CD14-positive monocyte (primary cell): ENCODE data around the gene UACA. TPM values are rescaled to one million over a fixed set of nuclear protein-coding genes. Genes with fewer than 3 reads are reported as not detected.

Experiments
- DNase-seq, 3 donors: peaks; one replicate each; pipeline ENCODE4 v3.0.0-alpha.2; 2011 to 2022
- H2AFZ ChIP-seq: 2 replicates; pipeline ENCODE4 v1.6.0; 2012; ENCODE audit warnings: mild to moderate bottlenecking, low read depth, low read length, inconsistent platforms; ENCODE audit not compliant: insufficient read depth, poor library complexity, severe bottlenecking
- H3K27ac ChIP-seq, 2 donors: 1 replicate in 1 of 2; 2 replicates in 1 of 2; pipeline ENCODE4 v1.5.1; 2012 to 2013; ENCODE audit warnings: low read length in 2 of 2, control low read depth in 1 of 2, inconsistent platforms in 1 of 2, low read depth in 1 of 2, mild to moderate bottlenecking in 1 of 2
- H3K27me3 ChIP-seq, 2 donors: one replicate each; pipeline versions ENCODE4 v1.6.0 to v1.6.1; 2011 to 2013; ENCODE audit warnings: low read length in 2 of 2; ENCODE audit not compliant: control insufficient read depth in 2 of 2, insufficient read depth in 2 of 2
- H3K36me3 ChIP-seq, 2 donors: replicated peaks in 1 of 2; 1 replicate in 1 of 2; 2 replicates in 1 of 2; pipeline versions ENCODE4 v1.5.1 to v1.6.1; 2012 to 2013; ENCODE audit warnings: low read length in 2 of 2, control low read depth in 1 of 2, inconsistent platforms in 1 of 2, mild to moderate bottlenecking in 1 of 2; ENCODE audit not compliant: insufficient read depth in 2 of 2, control insufficient read depth in 1 of 2
- H3K4me1 ChIP-seq, 2 donors: 1 replicate in 1 of 2; 2 replicates in 1 of 2; pipeline versions ENCODE4 v1.5.1 to v1.6.1; 2012 to 2013; ENCODE audit warnings: low read length in 2 of 2, control low read depth in 1 of 2, inconsistent platforms in 1 of 2, mild to moderate bottlenecking in 1 of 2, moderate library complexity in 1 of 2; ENCODE audit not compliant: insufficient read depth in 2 of 2, control insufficient read depth in 1 of 2
- H3K4me2 ChIP-seq: replicated peaks from 2 replicates; pipeline ENCODE3; 2012; ENCODE audit warnings: low read length, moderate library complexity, mild to moderate bottlenecking; ENCODE audit not compliant: poor library complexity, severe bottlenecking; ENCODE audit errors: extremely low read depth
- H3K4me3 ChIP-seq, 3 experiments: fragments of 200-600 bp in 1 of 3; sonication (generic) in 1 of 3; replicated peaks in 1 of 3; 1 replicate in 2 of 3; 2 replicates in 1 of 3; pipeline ENCODE4 v1.5.1; 2011 to 2013; ENCODE audit warnings: low read length in 3 of 3, mild to moderate bottlenecking in 3 of 3, control low read depth in 2 of 3, low read depth in 2 of 3, inconsistent platforms in 1 of 3, moderate library complexity in 1 of 3
- H3K79me2 ChIP-seq: 2 replicates; pipeline ENCODE4 v1.6.0; 2012; ENCODE audit warnings: mild to moderate bottlenecking, control low read depth, inconsistent platforms, low read length, moderate library complexity; ENCODE audit not compliant: insufficient read depth
- H3K9ac ChIP-seq: 2 replicates; pipeline ENCODE4 v1.6.0; 2017; ENCODE audit warnings: low read length, mild to moderate bottlenecking; ENCODE audit not compliant: insufficient read depth, poor library complexity, severe bottlenecking
- H3K9me3 ChIP-seq, 2 donors: replicated peaks in 1 of 2; 1 replicate in 1 of 2; 2 replicates in 1 of 2; pipeline versions ENCODE4 v1.5.1 to v1.6.1; 2012 to 2013; ENCODE audit warnings: low read length in 2 of 2, control low read depth in 1 of 2; ENCODE audit not compliant: control insufficient read depth in 1 of 2, insufficient read depth in 1 of 2
- H4K20me1 ChIP-seq: 2 replicates; pipeline ENCODE4 v1.6.0; 2012; ENCODE audit warnings: mild to moderate bottlenecking, low read length, control low read depth, moderate library complexity; ENCODE audit not compliant: insufficient read depth
- H3K27ac Mint-ChIP-seq, 7 donors: one replicate each; pipeline ENCODE4 v1.8.0; 2020; ENCODE audit warnings: mild to moderate bottlenecking in 7 of 7, mixed read lengths in 7 of 7, moderate library complexity in 6 of 7, inconsistent platforms in 2 of 7
- H3K27me3 Mint-ChIP-seq, 3 donors: one replicate each; pipeline ENCODE4 v1.8.0; 2021 to 2022; ENCODE audit warnings: low read depth in 3 of 3, mild to moderate bottlenecking in 3 of 3, mixed read lengths in 3 of 3, moderate library complexity in 3 of 3, inconsistent platforms in 1 of 3
- H3K36me3 Mint-ChIP-seq, 2 donors: one replicate each; pipeline ENCODE4 v1.8.0; 2020; ENCODE audit warnings: mixed read lengths in 2 of 2, inconsistent platforms in 1 of 2, mild to moderate bottlenecking in 1 of 2
- H3K4me1 Mint-ChIP-seq: one replicate; pipeline ENCODE4 v1.8.0; 2020; ENCODE audit warnings: mild to moderate bottlenecking, mixed read lengths
- H3K4me3 Mint-ChIP-seq, 2 donors: one replicate each; pipeline ENCODE4 v1.8.0; 2020; ENCODE audit warnings: mild to moderate bottlenecking in 2 of 2, mixed read lengths in 2 of 2, moderate library complexity in 1 of 2
- H3K9me3 Mint-ChIP-seq, 7 donors: one replicate each; pipeline ENCODE4 v1.8.0; 2020 to 2022; ENCODE audit warnings: mixed read lengths in 7 of 7, mild to moderate bottlenecking in 6 of 7, moderate library complexity in 6 of 7, inconsistent platforms in 2 of 7
- CTCF ChIP-seq: fragments of 200-600 bp; IDR thresholded peaks from one replicate; pipeline ENCODE4 v1.8.0; 2022; ENCODE audit warnings: antibody characterized with exemption, mild to moderate bottlenecking
- WGBS: methylation state at CpG from one replicate; pipeline ENCODE4 v1.1.5; 2013; ENCODE audit warnings: missing lambda C conversion rate; ENCODE audit not compliant: insufficient coverage; 5-methylcytosine and 5-hydroxymethylcytosine counted together
- intact Hi-C, 2 donors: fragments of 100-400 bp; cut with micrococcal nuclease; formaldehyde crosslinking; loops; one replicate each; pipeline versions ENCODE4 v1.15.0 to v1.15.1; 2023
- polyA minus RNA-seq: library from RNA; depleted of rRNA, polyadenylated mRNA; stranded (reverse); fragments of >200 nt; gene quantifications from 2 replicates; pipeline ENCODE4 v1.2.3, GENCODE V29; 2012
- polyA plus RNA-seq, 3 donors: library from polyadenylated mRNA; depleted of rRNA in 1 of 3; unstranded in 2 of 3; stranded (reverse) in 1 of 3; fragments of 300-500 nt in 2 of 3; fragments of >200 nt in 1 of 3; fragmentation: Illumina TruSeq in 2 of 3; gene quantifications; 1 replicate in 2 of 3; 2 replicates in 1 of 3; pipeline ENCODE4 v1.2.3, GENCODE V29; 2012 to 2021
- total RNA-seq, 12 experiments: library from RNA in 1 of 12; stranded (reverse) in 1 of 12; fragments of 120-200 nt in 1 of 12; gene quantifications; one replicate each; pipeline ENCODE4 v1.2.4 and lab custom pipeline; 2013 to 2026; ENCODE audit warnings: mixed read lengths in 6 of 12, inconsistent platforms in 1 of 12

UACA gene
- total RNA-seq (2013): 5.5 TPM
- polyA plus RNA-seq (1 to 10 TPM; 1.7 to 3.1 (median 2.4) TPM), polyA minus RNA-seq (2.1 and 3.4 TPM in 2 replicates), total RNA-seq (lab: John Stamatoyannopoulos, UW) (0.75 to 14.5 (median 5.3) reads per million in 11 experiments)

GRCh38 chr15:70763120-70763949 lies at the start of gene UACA:
UACA (minus strand) TSS chr15:70763558; CDS start chr15:70763407, 151 bp downstream.
- Histone ChIP-seq H3K4me3 (peak within 1 kb of the TSS; percentile 55 to 84 (median 76)), H3K9me3 (no peaks in the 10 kb centered on the region), H3K27ac (no peak within 1 kb of the TSS), H3K36me3 (no peaks in the 10 kb centered on the region), H2AFZ (peak within 1 kb of the TSS; percentile 97), H3K4me2 (peak within 1 kb of the TSS; percentile 89), H3K4me1 (peaks cover 28 to 33% of the 10 kb centered on the region in 2 donors), H3K27me3 (peaks cover 26 to 46% of the 10 kb centered on the region in 2 donors), H4K20me1 (no peaks in the 10 kb centered on the region), H3K9ac (peak within 1 kb of the TSS; percentile 61), H3K79me2 (no peaks in the 10 kb centered on the region)
- TF ChIP-seq CTCF: no peak
- Mint-ChIP-seq H3K36me3 (peaks cover 0 to 3% of the 10 kb centered on the region in 2 donors), H3K27me3 (peaks cover 31 to 44% (median 40%) of the 10 kb centered on the region in 3 donors), H3K4me1 (peaks cover 25% of the 10 kb centered on the region), H3K4me3 (peak within 1 kb of the TSS; percentile 89 to 98), H3K27ac (peak within 1 kb of the TSS in 5 of 7 donors; percentile 13 to 78 (median 71)), H3K9me3 (peaks cover 0 to 6% (median 2%) of the 10 kb centered on the region in 7 donors)
- under 1% methylated on average over 67 of the region's 79 CpGs for WGBS
- intact Hi-C loops: loop anchor here in 1 of 2 donors (10.0 kb wide), 1 partner anchor 1949 kb away; no protein-coding TSS in a partner anchor
- DNase-seq: peak; percentile 59 to 80 (median 78)

- Mint-ChIP-seq H3K9me3 (peaks cover 0 to 3% (median 0%) of the 10 kb centered on the region in 7 donors), H3K27me3 (peaks cover 0 to 9% (median 3%) of the 10 kb centered on the region in 3 donors), H3K27ac (no peak overlapping the region), H3K4me3 (no peak overlapping the region), H3K4me1 (peaks cover 3% of the 10 kb centered on the region), H3K36me3 (no peaks in the 10 kb centered on the region)
- no peaks in the 10 kb centered on the region for H4K20me1 ChIP-seq
- H3K27ac ChIP-seq: no peak overlapping the region
- H3K27me3 ChIP-seq: no peaks in the 10 kb centered on the region
- no peak overlapping the region for H2AFZ ChIP-seq
- WGBS: 100% methylated on average over 1 of the region's 4 CpGs
- H3K4me2 ChIP-seq: no peak overlapping the region
- no peak overlapping the region for H3K4me3 ChIP-seq
- DNase-seq: no peak
- intact Hi-C loops: loop anchor here (5.0 to 10.0 kb wide), 4 partner anchors 128 to 1338 kb away; no protein-coding TSS in a partner anchor
- peaks cover 0 to under 1% of the 10 kb centered on the region in 2 donors for H3K4me1 ChIP-seq
- no peaks in the 10 kb centered on the region for H3K36me3 ChIP-seq
- H3K9ac ChIP-seq: no peak overlapping the region
- TF ChIP-seq CTCF: no peak
- no peaks in the 10 kb centered on the region for H3K9me3 ChIP-seq
- H3K79me2 ChIP-seq: no peaks in the 10 kb centered on the region
Measured at GRCh38 chr15:70812827-70813364, 49.5 kb upstream of the UACA start.
